CD14-positive monocyte (primary cell): ENCODE measurements around the gene DNAJA4. TPM values are rescaled to one million over a fixed set of nuclear protein-coding genes. Genes with fewer than 3 reads are reported as not detected.

ENCODE experiments used
- DNase-seq, 3 donors: peaks; one replicate each; pipeline ENCODE4 v3.0.0-alpha.2; 2011 to 2022
- H2AFZ ChIP-seq: 2 replicates; pipeline ENCODE4 v1.6.0; 2012; ENCODE audit warnings: mild to moderate bottlenecking, low read depth, low read length, inconsistent platforms; ENCODE audit not compliant: insufficient read depth, poor library complexity, severe bottlenecking
- H3K27ac ChIP-seq, 2 donors: 1 replicate in 1 of 2; 2 replicates in 1 of 2; pipeline ENCODE4 v1.5.1; 2012 to 2013; ENCODE audit warnings: low read length in 2 of 2, control low read depth in 1 of 2, inconsistent platforms in 1 of 2, low read depth in 1 of 2, mild to moderate bottlenecking in 1 of 2
- H3K27me3 ChIP-seq, 2 donors: one replicate each; pipeline versions ENCODE4 v1.6.0 to v1.6.1; 2011 to 2013; ENCODE audit warnings: low read length in 2 of 2; ENCODE audit not compliant: control insufficient read depth in 2 of 2, insufficient read depth in 2 of 2
- H3K36me3 ChIP-seq, 2 donors: replicated peaks in 1 of 2; 1 replicate in 1 of 2; 2 replicates in 1 of 2; pipeline versions ENCODE4 v1.5.1 to v1.6.1; 2012 to 2013; ENCODE audit warnings: low read length in 2 of 2, control low read depth in 1 of 2, inconsistent platforms in 1 of 2, mild to moderate bottlenecking in 1 of 2; ENCODE audit not compliant: insufficient read depth in 2 of 2, control insufficient read depth in 1 of 2
- H3K4me1 ChIP-seq, 2 donors: 1 replicate in 1 of 2; 2 replicates in 1 of 2; pipeline versions ENCODE4 v1.5.1 to v1.6.1; 2012 to 2013; ENCODE audit warnings: low read length in 2 of 2, control low read depth in 1 of 2, inconsistent platforms in 1 of 2, mild to moderate bottlenecking in 1 of 2, moderate library complexity in 1 of 2; ENCODE audit not compliant: insufficient read depth in 2 of 2, control insufficient read depth in 1 of 2
- H3K4me2 ChIP-seq: replicated peaks from 2 replicates; pipeline ENCODE3; 2012; ENCODE audit warnings: low read length, moderate library complexity, mild to moderate bottlenecking; ENCODE audit not compliant: poor library complexity, severe bottlenecking; ENCODE audit errors: extremely low read depth
- H3K4me3 ChIP-seq, 3 experiments: fragments of 200-600 bp in 1 of 3; sonication (generic) in 1 of 3; replicated peaks in 1 of 3; 1 replicate in 2 of 3; 2 replicates in 1 of 3; pipeline ENCODE4 v1.5.1; 2011 to 2013; ENCODE audit warnings: low read length in 3 of 3, mild to moderate bottlenecking in 3 of 3, control low read depth in 2 of 3, low read depth in 2 of 3, inconsistent platforms in 1 of 3, moderate library complexity in 1 of 3
- H3K79me2 ChIP-seq: 2 replicates; pipeline ENCODE4 v1.6.0; 2012; ENCODE audit warnings: mild to moderate bottlenecking, control low read depth, inconsistent platforms, low read length, moderate library complexity; ENCODE audit not compliant: insufficient read depth
- H3K9ac ChIP-seq: 2 replicates; pipeline ENCODE4 v1.6.0; 2017; ENCODE audit warnings: low read length, mild to moderate bottlenecking; ENCODE audit not compliant: insufficient read depth, poor library complexity, severe bottlenecking
- H3K9me3 ChIP-seq, 2 donors: replicated peaks in 1 of 2; 1 replicate in 1 of 2; 2 replicates in 1 of 2; pipeline versions ENCODE4 v1.5.1 to v1.6.1; 2012 to 2013; ENCODE audit warnings: low read length in 2 of 2, control low read depth in 1 of 2; ENCODE audit not compliant: control insufficient read depth in 1 of 2, insufficient read depth in 1 of 2
- H4K20me1 ChIP-seq: 2 replicates; pipeline ENCODE4 v1.6.0; 2012; ENCODE audit warnings: mild to moderate bottlenecking, low read length, control low read depth, moderate library complexity; ENCODE audit not compliant: insufficient read depth
- H3K27ac Mint-ChIP-seq, 7 donors: one replicate each; pipeline ENCODE4 v1.8.0; 2020; ENCODE audit warnings: mild to moderate bottlenecking in 7 of 7, mixed read lengths in 7 of 7, moderate library complexity in 6 of 7, inconsistent platforms in 2 of 7
- H3K27me3 Mint-ChIP-seq, 3 donors: one replicate each; pipeline ENCODE4 v1.8.0; 2021 to 2022; ENCODE audit warnings: low read depth in 3 of 3, mild to moderate bottlenecking in 3 of 3, mixed read lengths in 3 of 3, moderate library complexity in 3 of 3, inconsistent platforms in 1 of 3
- H3K36me3 Mint-ChIP-seq, 2 donors: one replicate each; pipeline ENCODE4 v1.8.0; 2020; ENCODE audit warnings: mixed read lengths in 2 of 2, inconsistent platforms in 1 of 2, mild to moderate bottlenecking in 1 of 2
- H3K4me1 Mint-ChIP-seq: one replicate; pipeline ENCODE4 v1.8.0; 2020; ENCODE audit warnings: mild to moderate bottlenecking, mixed read lengths
- H3K4me3 Mint-ChIP-seq, 2 donors: one replicate each; pipeline ENCODE4 v1.8.0; 2020; ENCODE audit warnings: mild to moderate bottlenecking in 2 of 2, mixed read lengths in 2 of 2, moderate library complexity in 1 of 2
- H3K9me3 Mint-ChIP-seq, 7 donors: one replicate each; pipeline ENCODE4 v1.8.0; 2020 to 2022; ENCODE audit warnings: mixed read lengths in 7 of 7, mild to moderate bottlenecking in 6 of 7, moderate library complexity in 6 of 7, inconsistent platforms in 2 of 7
- WGBS: methylation state at CpG from one replicate; pipeline ENCODE4 v1.1.5; 2013; ENCODE audit warnings: missing lambda C conversion rate; ENCODE audit not compliant: insufficient coverage; 5-methylcytosine and 5-hydroxymethylcytosine counted together
- intact Hi-C, 2 donors: fragments of 100-400 bp; cut with micrococcal nuclease; formaldehyde crosslinking; loops; one replicate each; pipeline versions ENCODE4 v1.15.0 to v1.15.1; 2023
- polyA plus RNA-seq, 3 donors: library from polyadenylated mRNA; depleted of rRNA in 1 of 3; unstranded in 2 of 3; stranded (reverse) in 1 of 3; fragments of 300-500 nt in 2 of 3; fragments of >200 nt in 1 of 3; fragmentation: Illumina TruSeq in 2 of 3; gene quantifications; 1 replicate in 2 of 3; 2 replicates in 1 of 3; pipeline ENCODE4 v1.2.3, GENCODE V29; 2012 to 2021
- TF ChIP-seq, protein P1 (sequence below): fragments of 200-600 bp; IDR thresholded peaks from one replicate; pipeline ENCODE4 v1.8.0; 2022; ENCODE audit warnings: antibody characterized with exemption, mild to moderate bottlenecking

DNAJA4 gene
- polyA plus RNA-seq, 3 donors = 2.4 to 20.9 (median 2.5) TPM

DNA sequence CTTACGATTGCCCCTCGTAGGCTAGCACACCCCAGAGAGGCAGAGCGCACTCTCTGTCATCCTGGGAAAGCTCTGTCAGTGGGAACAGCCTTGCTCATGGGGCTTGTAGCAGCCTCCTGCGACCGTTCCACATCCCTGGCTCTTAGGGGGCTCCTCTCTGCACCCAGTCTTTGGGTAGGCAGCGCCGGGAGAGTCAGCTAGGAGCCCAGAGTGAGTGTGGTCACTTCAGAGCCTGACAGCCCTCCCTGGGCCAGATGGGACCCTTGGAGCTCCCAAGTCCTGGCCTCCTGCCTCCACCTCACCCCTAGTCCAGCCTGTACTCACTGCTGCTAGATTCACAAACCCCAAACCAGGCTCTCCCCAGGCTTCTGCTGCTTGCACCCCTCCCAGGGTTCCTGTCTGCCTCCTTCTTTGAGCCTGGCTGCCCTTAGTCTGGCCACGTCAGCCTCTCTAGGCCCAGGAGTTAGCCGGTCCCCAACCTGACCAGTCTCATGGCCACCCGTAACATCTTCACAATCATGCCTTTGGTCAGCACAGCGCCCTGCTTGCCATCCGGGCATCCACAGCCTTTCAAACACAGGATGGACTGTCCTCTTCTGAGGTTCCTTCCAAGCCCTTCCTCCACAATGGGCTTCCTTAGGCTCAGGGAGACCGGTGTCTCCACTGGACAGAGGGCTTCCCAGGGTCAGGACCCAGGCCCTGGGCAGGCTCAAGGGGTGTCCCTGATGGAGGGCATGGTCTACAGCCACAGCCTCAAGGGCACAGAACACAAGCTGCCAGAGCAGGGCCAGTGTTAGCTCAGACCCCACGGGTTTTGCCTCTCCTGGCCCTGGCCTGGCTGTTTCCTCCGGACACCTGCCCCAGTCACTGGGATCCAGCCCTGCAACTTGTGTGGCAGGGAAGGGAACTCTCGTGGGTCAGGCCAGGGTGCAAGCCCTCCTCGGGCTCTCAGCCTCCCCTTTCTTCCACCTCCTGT is 34.6 kb upstream of the DNAJA4 start:
- Histone ChIP-seq H3K4me2 (no peak overlapping the region), H3K79me2 (no peaks in the 10 kb centered on the region), H3K27me3 (no peaks in the 10 kb centered on the region), H3K36me3 (no peaks in the 10 kb centered on the region), H3K27ac (no peak overlapping the region), H2AFZ (no peak overlapping the region), H3K9ac (no peak overlapping the region), H3K4me1 (no peaks in the 10 kb centered on the region), H4K20me1 (no peaks in the 10 kb centered on the region), H3K9me3 (no peaks in the 10 kb centered on the region), H3K4me3 (no peak overlapping the region)
- Mint-ChIP-seq H3K9me3 (no peaks in the 10 kb centered on the region), H3K4me1 (no peaks in the 10 kb centered on the region), H3K27ac (peak overlapping the region in 1 of 7 donors; percentile 80), H3K36me3 (no peaks in the 10 kb centered on the region), H3K27me3 (peaks cover 3 to 10% (median 8%) of the 10 kb centered on the region in 3 donors), H3K4me3 (no peak overlapping the region)
- 95% methylated on average over 16 of the region's 17 CpGs for WGBS
- TF ChIP-seq, protein P1, sequence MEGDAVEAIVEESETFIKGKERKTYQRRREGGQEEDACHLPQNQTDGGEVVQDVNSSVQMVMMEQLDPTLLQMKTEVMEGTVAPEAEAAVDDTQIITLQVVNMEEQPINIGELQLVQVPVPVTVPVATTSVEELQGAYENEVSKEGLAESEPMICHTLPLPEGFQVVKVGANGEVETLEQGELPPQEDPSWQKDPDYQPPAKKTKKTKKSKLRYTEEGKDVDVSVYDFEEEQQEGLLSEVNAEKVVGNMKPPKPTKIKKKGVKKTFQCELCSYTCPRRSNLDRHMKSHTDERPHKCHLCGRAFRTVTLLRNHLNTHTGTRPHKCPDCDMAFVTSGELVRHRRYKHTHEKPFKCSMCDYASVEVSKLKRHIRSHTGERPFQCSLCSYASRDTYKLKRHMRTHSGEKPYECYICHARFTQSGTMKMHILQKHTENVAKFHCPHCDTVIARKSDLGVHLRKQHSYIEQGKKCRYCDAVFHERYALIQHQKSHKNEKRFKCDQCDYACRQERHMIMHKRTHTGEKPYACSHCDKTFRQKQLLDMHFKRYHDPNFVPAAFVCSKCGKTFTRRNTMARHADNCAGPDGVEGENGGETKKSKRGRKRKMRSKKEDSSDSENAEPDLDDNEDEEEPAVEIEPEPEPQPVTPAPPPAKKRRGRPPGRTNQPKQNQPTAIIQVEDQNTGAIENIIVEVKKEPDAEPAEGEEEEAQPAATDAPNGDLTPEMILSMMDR = no peak
- intact Hi-C loops = no loop called here
- DNase-seq = no peak

- no peak overlapping the region for H3K4me2 ChIP-seq
- no peaks in the 10 kb centered on the region for H3K27me3 ChIP-seq
- Mint-ChIP-seq H3K4me1 (no peaks in the 10 kb centered on the region), H3K36me3 (no peaks in the 10 kb centered on the region), H3K27ac (no peak overlapping the region), H3K9me3 (no peaks in the 10 kb centered on the region), H3K4me3 (no peak overlapping the region), H3K27me3 (peaks cover 3 to 10% (median 10%) of the 10 kb centered on the region in 3 donors)
- H3K79me2 ChIP-seq = no peaks in the 10 kb centered on the region
- no peak for DNase-seq
- H4K20me1 ChIP-seq = no peaks in the 10 kb centered on the region
- H3K36me3 ChIP-seq = no peaks in the 10 kb centered on the region
- WGBS = 69% methylated on average over 4 of the region's 5 CpGs
- no peak overlapping the region for H3K27ac ChIP-seq
- H3K4me3 ChIP-seq = no peak overlapping the region
- TF ChIP-seq, protein P1 = no peak
- H3K4me1 ChIP-seq = no peaks in the 10 kb centered on the region
- intact Hi-C loops = no loop called here
- no peak overlapping the region for H2AFZ ChIP-seq
- H3K9ac ChIP-seq = no peak overlapping the region
- no peaks in the 10 kb centered on the region for H3K9me3 ChIP-seq
These were observed 31.4 kb upstream of the DNAJA4 start for GRCh38 chr15:78232951-78233350.
